ENCODE results near the gene SP140L. TPM values are rescaled to one million over a fixed set of nuclear protein-coding genes. Genes with fewer than 3 reads are reported as not detected.
"Not testable (repeated sequence)": the region's sequence is repeated elsewhere in the genome, so short reads cannot be mapped to it uniquely, and the experiment has no call there.

Gene SP140L
- 0.47 TPM for total RNA-seq

DNA sequence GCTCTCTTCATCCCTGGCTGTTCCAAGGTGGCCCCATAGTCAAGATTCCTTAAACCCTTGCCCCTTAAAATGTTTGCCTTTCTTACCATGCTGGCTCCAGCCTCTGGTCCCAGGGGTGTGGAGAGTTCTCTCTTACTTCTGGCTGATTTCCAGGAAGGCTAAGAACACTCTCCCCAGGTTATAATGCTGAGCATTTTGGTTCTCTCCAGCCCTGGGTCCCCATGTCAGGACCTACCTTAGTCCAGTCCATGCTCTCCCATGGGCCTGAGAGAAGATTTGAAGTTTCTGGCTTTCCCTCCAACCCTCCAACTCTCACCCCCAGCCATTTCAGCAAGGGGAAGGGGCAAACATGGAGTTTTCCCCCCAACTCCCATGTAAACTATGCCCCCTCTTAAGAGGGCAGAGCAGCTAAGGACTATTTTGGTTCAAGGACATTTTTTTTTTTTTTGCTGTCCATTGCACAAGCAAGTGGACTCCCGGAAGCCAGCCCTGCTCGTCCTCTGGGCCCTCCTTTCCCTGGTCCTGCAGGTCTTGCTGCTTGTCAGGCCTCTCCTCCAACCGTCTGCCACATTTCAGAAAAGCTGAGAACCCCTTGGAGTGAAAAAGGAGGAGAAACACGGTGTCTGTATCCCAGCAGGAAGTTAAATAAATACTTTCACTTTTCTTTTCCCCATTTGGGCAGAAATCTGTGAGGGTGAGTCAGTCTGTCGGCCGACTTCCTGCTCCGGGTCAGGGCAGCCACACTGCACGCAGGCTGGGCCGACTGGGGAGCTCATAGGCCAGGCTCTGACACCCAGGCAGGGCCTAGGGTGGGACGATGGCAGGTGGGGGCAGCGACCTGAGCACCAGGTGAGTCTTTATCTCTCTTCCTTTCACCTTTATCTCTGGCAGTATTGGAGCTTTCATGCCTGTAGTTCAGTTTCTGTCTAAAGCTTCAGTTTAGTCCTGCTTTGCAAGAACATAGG lies at the start of gene SP140L:
TSS of gene SP140L (plus strand) at position 741 of the 965 bp plus-strand sequence. CDS start at position 818, 77 bp downstream.
- no peak for DNase-seq

DNA sequence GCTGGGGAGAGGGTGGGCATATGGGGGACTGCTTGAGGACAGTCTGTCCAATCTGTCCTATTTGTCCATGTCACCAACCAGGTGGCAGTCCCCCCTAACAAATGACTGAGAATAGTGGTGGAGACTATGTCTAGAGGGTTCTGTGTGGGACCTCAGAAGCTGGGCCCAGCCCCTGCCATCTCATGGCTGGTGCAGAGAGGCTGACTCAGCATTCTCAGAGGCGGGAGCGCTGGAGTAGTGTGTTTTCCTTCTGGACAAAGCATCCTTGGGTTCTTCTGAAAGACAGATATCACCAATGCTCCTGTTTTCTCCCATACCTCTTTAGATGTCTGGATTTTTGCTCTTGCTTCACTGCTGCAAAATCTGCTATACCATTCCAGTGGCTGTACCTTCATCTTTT lies 44.1 kb upstream of the SP140L start:
- DNase-seq = no peak

DNA sequence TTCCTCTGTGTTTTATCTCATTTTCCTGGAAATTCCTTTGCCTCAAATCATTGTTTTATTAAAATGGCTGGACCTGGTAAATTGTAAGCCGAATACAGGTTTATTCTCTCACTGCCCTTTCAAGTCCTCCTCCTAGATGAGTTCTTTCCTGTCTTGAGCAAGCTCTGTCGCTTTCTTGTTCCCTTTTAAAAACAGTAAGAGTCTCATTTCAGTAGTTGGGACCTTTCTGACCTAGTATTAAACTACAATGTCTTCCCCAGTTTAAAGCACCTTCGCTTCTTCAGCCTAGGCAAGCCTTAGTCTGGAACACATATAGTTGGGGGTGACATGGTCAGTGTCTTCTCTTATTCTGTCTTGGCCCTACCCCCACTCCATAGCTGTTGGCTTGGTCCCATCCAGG lies 40.9 kb upstream of the SP140L start:
- no peak for DNase-seq

DNA sequence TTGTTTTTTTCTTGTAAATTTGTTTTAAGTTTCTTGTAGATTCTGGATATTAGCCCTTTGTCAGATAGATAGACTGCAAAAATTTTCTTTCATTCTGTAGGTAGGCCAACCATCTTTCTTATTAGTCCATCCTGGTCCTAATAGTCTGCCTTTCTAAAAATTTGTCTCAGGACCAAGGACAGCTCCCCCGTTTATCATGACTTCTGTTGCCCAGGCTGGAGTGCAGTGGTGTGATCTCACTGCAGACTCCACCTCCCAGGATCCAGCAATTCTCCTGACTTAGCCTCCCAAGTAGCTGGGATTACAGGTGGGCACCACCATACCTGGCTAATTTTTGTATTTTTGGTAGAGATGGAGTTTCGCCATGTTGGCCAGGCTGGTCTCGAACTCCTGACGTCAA lies 37.7 kb upstream of the SP140L start:
- DNase-seq = not testable (repeated sequence)

DNA sequence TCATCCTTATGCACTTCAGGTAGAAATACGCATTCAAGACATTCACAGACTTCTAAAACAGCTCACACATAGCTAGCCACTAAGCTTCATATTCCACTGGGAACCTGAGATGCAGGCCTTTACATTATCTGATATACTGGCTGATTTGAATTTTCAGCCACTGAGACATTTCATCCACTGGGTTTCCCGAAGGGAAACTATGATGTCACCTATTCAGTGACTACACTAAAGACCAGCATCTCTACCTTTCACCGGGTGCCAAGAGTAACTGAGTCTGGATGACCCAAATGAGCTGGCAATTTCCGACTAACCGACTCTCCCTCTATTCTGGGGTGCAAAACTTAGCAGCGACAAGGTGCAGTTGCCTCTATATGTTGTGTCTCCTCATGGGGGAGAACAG lies 31.8 kb upstream of the SP140L start:
- DNase-seq = no peak

DNA sequence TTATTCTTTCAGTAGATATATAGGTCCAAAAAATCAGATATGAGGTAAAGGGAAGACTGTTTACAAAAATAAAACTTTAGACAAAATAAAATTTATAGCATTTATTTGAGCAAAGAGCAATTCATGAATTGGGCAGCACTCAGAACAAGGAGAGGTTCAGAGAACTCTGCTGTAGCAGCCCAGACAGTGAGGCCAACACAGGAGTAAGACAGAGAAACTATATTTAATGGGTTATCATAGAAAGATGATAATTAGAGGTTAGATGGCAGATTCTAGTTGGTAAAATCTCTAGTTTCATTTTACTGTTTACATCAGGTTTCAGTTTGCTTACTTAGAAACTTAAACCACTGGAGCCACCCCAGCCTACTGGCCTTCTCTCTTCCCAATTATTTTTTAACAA lies 30.1 kb upstream of the SP140L start:
- DNase-seq = no peak

DNA sequence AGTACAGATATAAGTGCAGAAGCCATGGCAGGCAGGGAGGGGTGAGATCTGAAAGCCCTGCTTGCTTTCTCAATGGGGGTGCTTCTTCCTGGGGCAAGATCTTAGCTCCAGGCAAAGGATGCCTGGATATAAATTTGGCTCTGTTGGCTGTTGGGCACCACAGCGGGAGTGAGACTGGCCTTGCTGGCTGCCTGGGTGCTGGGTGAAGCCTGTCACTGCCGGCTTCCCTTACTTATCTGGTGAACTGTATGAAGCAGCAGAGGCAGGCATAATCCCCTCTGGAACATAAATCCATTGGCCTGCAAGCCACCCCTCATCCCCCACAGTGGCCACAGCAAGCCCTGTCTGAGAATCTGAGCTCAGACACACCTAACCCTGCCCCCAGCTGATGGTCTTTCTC lies 27.4 kb upstream of the SP140L start:
- no peak for DNase-seq

DNA sequence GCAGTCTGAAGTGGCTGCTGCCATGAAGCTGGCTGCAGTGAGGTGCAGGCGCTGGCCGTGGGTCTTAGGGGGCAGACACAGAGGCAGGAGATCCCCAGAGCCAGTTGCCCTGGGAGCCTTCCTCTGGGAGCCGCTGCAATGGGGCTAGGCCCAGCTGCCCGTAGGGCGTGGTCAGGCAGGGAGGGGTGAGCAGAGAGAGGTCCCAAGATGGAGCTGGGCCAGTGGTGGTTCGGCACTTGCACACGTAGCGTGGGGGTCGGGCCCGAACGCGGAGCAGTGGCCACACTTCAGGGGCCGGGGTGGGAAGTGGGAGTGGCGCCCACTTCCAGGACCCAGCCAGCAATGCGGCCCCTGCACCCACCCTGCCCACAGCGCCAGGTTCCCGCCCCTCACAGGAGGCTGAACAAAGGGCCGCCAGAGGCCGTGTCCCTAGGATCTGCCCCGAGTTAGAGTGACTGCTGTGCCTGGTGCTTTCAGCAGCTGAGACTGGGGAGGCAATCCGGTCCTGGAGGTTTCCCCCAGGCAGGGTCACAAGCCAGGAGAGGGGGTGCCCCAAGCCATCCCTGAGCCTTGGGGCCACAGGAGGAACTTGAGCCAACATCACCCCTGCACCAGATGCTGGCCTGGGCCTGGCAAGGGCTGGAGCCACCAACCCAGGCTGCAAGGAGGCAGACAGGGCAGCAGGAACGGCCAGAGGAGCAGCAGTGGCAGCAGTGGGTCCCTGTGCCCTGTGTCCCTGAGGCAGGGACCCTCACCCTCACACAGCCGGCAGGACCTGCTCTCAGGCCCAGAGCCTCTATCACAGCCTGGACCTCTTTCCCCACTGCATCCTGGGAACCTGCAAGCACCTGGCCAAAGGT lies 21.3 kb upstream of the SP140L start:
- DNase-seq = no peak

DNA sequence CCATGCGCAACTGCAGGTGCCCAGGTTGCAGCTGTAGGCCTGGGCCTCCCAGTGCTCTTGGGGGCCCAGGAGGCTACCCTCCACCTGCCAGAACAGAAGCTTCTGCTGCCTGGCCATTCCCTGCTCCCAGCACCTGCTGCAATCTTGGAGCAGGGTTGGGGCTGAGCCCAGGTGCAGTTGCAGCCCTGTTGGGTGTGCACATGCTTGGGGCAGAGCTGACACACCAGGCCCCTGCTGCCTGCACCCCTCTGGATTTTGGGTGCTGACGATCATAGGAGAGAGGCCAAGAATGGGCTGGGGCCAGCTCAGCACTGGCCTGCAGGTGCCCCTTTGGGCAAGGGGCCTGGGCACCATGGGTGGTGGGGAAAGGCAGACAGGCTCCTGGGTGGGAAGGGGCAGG lies 20.5 kb upstream of the SP140L start:
- DNase-seq = no peak

DNA sequence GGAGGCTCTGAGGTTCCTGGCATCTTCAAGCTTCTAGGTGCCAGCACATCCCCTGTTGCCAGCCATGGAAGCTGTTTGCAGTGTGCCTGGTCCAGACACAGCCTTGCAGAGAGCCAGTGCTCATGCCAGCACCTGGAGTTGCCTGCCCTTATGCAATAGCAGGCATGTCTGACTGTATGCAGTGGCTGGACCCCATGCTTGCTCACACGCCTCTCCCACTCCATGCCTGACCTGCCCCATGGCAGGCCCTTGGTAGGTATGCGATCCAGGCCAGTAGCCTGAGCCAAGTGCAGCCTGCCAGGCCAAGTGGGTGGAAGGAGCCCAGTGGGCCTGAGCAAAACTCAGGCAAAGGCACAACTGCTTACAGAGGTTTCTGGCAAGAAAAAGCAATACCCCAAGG lies 19.5 kb upstream of the SP140L start:
- DNase-seq = no peak

DNA sequence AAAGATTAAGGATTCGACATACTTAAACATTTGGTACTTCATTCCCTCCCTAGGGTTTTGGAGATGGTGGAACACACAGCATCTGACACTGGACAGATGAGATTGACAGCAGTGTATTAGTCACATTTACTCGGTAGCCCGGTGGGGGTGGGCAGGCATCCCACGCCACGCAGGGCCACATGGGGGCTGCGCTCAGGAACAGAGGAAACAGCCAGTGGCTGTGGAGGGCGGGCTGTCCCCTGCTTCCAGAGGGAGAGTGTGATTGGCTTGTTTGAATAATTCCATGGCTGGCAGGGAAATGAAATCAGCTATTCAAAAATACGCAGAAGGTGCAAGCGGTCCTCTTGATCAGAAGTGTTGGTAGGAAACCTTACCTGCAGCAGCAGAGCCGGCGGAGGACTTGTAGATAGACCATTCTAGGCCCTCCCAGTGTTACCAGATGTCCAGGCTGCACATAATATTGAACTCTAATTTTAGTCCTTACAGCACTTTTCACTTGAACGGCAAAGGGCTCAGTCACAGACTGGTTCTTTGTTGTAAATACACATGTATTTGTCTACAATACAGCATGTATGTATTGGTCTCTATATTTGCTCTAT lies 18.5 kb upstream of the SP140L start:
- DNase-seq = no peak

DNA sequence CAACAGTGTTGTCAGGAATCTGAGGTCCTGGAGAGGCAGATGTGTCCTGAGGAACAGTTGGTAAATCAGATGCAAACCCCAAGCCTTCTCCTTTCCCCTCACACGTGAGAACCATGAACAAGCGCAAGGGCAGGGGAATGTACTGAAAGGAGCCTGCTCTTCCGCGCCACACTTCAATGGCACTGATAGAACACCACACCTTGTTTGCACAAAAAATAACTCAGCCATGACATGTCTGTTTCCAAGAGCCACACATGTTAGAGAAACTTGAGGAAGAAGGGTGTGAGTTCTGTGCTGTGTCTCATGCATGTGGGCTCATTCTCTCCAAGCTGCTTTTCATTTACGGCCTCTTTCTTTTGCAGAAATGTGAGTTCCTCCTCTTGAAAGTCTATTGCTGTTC lies 16.2 kb upstream of the SP140L start:
- not testable (repeated sequence) for DNase-seq

DNA sequence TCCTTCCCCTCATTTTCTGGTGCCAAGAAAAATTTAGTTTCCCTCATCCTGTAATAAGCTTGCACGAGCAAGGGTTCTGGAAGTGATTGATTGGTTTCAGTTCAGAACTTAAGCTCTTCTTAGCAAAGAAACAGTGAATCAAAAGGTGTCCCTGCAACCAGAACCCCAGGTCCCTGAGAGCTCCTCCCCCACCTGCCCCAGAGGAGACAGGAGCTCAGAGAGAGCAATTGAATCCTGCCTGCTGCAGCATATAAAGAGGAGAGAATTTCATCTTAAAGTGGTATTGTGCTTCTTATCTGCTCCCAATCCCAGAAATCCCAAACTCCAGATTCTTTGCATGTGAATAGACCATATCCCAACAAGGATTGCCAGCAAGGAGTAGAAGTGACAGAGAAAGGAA lies 15.4 kb upstream of the SP140L start:
- DNase-seq = not testable (repeated sequence)

DNA sequence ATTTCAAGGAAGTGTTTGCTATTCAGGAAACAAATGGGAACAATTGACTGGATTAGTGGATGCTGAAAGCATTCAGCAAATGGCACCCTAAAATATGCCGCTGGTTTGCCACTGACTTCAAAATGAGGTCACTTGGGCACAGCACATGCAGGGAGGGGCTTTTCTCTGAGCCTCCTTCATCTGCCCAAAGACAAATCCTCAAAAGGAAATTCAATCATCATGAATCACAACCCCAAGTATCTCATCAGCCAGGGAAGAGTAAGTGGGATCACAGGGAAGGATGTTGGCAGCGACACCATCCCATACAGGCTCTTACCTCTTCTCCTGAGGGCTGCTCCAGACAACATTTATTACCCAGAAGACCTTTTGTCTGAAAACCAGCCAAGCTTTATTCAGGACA lies 14.4 kb upstream of the SP140L start:
- DNase-seq = no peak

DNA sequence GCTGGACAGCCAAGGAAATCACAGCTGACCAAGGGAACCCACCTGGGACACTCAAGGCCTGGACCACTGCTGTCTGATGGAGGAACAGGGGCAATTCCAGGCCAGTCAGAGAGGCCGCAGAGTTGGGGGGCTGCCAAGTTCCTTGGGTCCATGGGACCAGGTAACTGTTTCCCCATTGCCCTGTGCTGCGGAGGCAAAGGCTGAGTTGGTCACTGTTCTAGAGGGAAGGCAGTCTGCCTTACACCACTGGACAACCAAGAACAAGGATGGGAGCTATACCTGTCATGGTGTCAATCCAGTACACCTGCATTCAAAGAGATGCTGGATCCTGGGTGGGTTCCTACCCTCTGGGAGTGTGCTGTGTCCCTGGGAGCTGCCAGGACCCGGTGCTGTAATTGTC lies 9.6 kb upstream of the SP140L start:
- DNase-seq = no peak

DNA sequence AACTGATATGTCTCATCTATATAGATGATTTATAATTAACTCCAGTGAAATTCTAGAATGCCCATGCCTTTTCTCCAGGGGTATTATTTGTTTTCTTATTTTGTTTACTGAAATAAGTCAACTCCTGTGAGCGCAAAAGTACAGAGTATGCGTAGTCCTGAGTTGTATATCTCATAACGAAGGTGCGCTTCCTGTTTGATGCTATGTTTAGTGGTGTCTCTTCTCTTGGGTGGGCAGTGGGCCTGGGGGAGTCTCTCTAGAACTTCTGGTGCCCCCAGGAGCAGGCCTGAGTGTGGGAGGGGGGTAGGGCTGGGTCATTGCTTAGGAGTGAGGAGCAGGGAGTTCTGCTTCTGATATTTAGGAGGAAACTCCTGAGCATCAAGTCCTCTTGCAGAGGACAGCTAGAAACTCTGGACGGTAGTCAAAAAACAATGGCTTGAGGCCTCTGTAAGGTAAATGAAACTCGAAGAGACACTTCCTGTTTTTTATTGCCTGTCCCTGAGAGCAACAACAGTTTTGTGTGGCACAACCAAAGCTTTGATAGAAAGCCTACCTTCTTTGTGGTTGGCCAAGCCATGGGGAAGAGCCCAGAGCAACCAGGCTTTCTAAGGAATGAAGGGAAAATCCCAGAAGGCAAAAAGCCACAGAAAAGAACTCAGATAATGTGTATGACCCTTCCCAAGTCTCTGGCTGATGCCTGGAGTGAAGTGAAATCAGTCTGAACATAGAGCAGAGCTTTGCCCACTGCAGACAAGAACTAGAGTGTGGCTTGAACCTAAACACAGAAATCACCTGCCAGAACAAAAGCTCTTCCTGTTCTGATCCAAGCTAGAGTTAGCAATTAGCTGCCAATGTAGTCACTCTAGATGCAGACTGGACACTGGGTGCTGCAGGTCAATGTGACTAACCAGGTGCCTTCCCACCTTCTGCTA lies 8.5 kb upstream of the SP140L start:
- DNase-seq = no peak

DNA sequence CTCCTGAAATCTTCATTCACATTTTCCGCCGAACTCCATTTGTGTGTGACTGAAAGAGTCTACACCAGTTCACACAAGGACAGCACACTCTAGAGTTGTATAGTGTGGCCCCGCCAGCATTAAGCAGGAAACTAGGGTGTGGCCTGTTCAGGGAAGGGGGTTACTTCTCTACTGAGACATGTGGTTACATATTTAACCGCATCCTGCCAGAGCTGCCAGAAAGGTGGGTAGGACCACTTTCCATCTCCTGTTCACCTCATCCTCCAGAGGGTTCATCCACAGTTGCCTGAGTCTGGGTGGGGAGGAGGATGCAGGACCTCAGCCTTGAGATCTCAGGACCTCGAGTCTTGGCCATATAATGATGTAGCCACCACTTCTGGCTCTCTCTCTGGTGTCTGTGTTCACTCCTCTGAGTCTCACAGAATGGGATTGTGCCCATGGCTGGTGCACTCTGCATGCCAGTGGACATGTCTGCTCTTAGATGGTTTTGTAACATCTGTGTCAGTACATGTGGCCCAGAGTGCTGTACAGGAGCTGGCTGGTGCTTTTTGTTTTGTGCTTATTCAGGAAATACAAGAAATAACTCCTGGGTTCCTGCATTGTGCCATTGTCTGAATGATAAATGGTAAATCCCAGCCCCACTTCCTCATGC lies 7.7 kb upstream of the SP140L start:
- no peak for DNase-seq

DNA sequence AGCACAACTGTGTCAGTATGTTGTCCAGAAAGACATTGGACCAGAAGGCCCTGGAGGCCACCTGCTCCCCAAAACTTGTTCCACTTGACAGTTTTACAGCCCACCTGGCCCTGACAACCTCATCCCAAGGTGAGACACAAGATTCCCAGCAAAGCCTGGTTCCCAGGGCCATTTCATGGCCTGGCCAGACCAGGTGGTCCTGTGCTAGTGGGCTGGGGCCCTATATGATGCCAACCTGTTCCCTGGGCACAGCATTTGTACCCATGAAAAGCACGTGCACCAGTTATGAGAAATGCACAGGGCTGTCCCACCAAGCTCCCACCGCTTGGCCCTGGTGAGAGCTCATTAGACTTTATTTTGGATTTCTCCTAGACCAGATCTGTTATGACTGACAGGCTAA lies 6.0 kb upstream of the SP140L start:
- DNase-seq = no peak

DNA sequence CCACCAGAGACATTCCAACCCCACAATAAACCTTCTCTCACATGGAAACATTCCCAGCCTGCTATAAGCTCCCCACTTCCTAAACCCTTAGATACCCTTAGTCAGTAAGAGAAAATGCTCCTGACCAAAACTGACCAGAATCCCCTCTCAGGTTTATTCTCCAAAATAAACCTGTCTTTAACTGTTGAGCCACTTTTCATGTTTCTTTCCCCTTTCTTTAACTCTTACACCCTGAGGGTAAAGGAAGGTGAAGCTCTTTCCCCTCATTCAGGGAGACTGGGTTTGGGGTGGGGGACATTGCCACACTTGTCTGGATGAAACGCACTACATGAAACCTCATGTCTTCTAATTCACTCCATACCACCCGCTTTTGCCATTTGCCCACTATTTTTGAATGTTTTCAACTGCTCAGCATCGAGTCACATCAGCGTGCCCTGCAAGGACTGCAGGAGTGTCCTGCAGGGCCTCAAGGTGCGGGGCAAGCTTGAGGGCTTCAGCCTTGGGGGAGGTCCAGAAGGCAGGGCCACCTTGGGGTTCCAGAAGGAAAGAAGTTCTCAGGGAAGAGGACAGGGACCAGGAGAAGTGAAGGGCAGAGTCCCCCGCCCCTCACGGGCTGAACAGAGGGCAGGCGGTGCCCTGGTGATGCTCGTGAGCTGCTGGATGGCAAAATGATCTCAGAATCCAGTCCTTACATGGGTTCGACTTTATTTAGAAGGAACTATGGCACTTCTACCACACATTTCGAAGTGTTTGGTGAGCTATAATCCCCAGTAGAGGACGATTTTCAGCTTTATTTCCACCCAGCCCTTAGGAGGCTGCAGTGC lies 4.2 kb upstream of the SP140L start:
- DNase-seq = no peak

DNA sequence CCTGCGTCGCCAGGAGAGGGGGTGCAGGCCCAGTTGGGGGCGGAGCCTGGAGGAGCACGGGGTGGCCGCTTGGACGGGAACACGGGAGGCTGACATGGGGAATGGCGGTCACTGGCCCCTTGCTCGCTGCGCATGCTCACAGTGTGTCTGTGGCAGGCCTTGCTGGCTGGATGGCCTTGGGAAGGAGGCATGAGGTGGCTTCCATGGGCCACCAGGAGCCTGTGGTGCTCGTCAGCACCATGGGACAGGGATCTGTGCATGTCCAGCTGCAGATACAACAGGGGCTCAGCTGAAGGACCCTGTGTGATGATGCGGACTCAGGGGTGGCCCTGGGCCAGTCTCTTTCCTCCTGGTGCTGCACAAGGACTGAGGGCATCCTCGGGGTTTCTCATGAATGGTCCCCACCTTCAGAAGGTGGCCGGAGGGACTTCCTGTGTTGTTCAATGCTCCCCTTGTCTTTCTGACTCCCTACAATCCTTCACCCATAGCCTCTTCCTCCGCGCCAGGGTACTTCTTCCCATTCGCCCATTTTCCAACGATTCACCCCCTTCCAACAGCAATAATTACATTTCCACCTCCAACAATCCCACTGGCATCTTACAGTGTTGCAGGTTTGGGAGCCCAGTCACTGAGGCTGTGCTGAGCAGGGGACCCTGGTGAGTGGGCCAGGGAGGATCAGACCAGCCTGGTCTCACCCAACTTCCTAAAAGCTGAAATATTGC lies 3.4 kb upstream of the SP140L start:
- DNase-seq = no peak

Measured in occipital lobe (tissue), 2 donors.